Neural progenitor cell (in vitro differentiated cells): ENCODE results near the gene HRH4.

Experiments used
- EZH2 ChIP-seq: fragments of 200-600 bp; sonication (generic); IDR thresholded peaks from 2 replicates; pipeline ENCODE4 v1.6.1; 2017; ENCODE audit warnings: antibody characterized with exemption, mild to moderate bottlenecking, moderate library complexity
- TF ChIP-seq, protein P1 (sequence below): fragments of 200-600 bp; sonication (generic); IDR thresholded peaks from 2 replicates; pipeline ENCODE4 v1.5.1; 2017; ENCODE audit warnings: antibody characterized with exemption, mild to moderate bottlenecking

GRCh38 chr18:24485681-24486080 is 25.2 kb downstream of the HRH4 start:
- TF ChIP-seq EZH2 = no peak
- TF ChIP-seq, protein P1, sequence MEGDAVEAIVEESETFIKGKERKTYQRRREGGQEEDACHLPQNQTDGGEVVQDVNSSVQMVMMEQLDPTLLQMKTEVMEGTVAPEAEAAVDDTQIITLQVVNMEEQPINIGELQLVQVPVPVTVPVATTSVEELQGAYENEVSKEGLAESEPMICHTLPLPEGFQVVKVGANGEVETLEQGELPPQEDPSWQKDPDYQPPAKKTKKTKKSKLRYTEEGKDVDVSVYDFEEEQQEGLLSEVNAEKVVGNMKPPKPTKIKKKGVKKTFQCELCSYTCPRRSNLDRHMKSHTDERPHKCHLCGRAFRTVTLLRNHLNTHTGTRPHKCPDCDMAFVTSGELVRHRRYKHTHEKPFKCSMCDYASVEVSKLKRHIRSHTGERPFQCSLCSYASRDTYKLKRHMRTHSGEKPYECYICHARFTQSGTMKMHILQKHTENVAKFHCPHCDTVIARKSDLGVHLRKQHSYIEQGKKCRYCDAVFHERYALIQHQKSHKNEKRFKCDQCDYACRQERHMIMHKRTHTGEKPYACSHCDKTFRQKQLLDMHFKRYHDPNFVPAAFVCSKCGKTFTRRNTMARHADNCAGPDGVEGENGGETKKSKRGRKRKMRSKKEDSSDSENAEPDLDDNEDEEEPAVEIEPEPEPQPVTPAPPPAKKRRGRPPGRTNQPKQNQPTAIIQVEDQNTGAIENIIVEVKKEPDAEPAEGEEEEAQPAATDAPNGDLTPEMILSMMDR = no peak
